Measurements from ENCODE around the gene CACNA2D3.

The CACNA2D3 gene

DNA sequence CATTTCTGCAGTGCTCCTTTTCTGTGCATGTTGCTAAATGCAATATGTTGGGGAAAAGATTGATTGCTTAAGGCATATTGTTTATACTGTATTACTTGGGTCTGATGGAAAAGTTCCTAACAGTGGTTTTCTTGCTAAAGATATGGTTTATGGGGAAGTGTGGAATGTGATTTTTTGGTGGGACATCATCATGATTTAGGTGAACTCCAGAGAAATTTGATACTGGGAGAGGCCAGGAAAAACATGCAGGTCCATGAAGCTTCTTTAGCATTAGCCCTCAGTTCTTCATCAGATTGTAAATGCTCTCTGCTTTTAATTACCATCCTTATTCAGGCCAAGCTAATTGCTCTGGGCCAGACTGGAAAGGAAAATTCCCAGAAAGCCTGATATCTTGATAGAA is 658.0 kb downstream of the CACNA2D3 start:
- no peak for DNase-seq

DNA sequence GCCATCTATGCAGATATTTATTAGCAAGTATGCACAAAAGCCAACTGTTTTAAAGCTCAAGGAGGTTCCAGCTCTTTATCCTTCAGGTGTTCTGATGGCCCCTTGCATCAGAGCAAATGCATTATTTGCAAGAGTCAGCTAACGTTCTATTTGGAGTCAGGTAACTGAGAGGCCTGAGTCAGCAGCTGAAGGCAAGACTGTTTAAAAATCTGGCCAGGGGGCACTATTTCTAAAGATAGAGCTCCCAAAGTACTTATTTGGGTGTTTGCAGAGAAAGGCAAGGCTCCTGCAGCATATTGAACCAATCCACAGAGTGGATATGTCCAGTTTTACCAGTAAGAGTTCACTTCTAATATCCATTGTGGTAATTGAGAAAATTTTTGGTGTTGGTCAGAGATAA is 659.4 kb downstream of the CACNA2D3 start:
- DNase-seq: no peak

DNA sequence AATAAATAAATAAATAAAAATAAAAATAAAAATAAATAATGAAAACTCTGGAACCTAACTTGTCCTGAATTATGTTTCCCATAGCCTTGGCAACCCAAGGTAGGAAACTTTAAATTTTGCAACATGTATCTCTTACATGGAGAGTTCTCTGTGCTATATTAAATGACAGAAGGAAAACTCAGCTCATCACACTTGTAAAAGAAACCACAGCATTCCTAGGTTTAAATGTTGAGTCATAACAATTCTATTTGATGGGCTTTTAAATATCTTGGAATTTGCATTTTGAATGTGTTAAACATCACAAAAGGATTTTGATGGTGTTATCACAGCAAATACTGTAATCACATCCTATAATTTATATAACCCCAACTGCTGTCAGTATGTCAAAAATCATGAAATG is 661.3 kb downstream of the CACNA2D3 start:
- no peak for DNase-seq

DNA sequence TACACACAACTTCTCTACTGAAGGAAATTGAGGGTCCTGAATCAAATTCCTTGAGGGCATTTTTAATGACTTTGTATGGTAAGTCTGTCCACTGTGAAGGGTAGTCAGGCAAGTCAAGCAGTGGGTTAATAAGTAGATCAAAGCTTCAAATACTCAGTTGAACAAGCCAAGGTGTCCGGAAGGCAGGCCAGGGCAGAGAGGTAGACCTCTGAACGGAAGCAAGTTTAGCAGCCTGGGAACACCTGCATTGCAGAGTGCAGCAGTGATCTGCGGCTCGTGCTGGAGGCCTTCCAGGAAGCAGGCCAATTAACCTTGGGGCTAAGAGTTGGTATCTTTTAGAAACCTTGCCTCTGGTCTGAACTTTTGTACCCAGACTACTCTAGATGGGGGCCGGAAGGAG is 661.7 kb downstream of the CACNA2D3 start:
- DNase-seq: no peak

DNA sequence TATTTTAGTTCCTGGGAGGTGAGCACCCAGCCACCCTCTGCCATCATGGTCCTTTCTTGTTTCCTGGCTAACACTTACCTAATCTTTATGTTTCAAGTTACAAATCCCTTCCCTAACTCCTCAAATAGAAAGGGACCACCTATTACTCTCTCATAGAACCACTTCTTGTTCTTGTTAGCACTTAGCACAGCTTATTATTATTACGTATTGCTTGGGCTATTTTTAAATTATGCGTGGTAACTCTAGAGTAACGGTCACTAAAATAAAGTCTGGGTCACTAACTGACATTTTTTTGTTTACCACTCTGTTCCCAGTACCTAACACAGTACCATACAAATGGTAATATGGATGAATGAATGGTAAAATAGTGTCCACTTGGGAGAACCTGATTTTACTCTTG is 663.6 kb downstream of the CACNA2D3 start:
- no peak for DNase-seq

DNA sequence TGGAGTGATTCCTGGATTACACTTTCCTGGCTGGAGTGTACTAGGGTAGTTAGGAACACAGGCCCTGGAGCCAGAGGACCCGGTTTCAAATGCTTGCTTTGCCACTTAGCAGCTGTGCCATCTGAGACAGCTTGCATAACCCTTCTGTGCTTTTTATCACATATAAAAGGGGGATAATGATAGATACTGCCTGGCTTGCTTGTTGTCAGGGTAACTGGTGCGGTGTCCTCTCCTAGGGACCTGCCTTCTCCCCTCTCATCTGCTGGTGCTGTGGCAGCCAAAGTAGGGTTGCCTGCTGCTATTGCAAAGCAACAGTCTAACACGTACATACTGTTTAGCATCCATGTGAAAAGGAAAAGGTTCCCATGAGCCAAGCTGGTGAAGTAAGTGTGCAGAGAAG is 667.7 kb downstream of the CACNA2D3 start:
- DNase-seq: no peak

DNA sequence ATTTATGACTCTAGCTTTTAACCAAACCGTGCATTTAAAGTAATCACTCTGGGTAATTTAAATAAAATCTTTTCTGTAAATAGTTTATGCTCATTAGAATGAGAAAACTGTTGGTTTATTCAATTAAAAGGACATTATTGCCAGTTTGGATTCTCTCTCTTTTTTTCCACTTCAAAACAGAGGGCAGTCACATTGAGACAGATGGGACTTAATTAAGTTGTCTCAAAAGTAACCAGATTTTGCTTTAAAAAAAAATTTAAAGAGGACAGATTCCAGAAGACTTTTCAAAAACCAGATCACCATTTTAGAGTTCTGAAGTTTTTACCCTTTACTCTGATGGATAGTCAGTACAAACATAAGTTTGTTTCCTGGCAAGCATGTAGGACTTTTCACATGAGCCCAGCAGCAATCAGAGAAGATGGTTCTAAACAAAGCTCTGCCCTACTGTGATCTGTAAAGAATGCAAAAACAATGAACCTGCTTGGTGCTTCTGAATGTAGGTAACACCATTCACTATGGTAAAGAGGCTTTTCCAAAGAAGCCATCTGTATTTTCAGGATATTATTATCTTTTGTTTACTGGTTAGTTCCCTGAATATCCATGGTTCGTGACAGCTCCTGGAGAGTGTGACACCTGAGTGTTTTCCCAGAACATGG is 669.3 kb downstream of the CACNA2D3 start:
- DNase-seq: no peak

DNA sequence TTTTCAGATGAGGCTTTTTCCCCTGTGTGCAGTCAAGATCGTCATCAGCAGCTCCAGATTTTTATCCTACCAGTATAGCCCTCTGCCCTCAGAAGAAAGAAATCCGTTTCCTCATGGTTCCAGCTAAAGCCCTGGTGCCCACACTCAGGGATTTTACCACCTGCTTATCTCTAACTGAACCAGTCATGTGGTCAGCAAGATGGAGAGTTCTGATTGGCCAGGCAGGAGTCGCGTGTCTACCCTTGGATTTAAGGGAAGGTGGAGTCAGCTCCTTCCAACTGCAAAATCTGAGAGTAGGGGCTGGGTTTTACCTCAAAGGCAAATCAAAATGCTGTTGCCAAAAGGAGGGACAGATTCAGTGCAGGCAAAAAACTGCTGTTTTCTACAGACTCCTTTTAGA is 670.2 kb downstream of the CACNA2D3 start:
- DNase-seq: no peak

DNA sequence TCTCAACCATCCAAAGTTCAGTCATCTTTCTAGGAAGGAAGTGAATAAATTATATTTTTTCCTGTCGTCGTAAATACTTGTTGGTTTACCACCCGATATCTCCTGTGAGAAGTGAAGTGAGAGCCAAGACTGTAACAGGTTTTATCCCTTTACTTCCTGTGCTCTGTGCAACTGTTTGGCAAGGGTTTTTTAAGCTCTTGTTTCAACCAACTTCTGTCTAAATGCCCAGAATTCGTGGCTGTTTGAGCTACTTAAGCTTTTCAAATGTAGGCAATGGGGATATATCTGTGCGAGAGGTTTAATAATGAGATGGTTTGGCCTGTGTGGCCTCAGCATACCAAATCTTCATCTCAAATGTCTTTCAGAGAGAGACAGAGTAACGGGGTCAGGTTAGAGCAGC is 670.8 kb downstream of the CACNA2D3 start:
- DNase-seq: no peak

DNA sequence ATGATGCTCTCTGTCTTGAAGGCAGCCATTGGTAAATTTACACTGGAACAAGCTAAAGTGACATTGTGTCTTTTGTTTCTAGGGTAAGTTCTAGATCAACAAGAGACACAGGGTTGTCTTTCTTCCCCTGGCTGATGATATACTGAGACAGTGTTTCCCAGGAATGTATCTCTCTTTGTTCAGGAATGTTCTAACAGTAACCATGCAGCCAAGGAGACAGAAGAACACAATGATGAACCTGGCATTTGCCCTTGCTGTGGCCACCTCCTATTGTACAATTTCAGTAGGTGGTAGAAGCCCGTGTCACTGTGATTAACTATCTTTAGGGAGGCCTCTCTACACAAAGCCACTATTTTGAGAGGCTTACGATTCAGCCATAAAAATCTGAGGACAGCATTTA is 674.8 kb downstream of the CACNA2D3 start:
- DNase-seq: no peak

DNA sequence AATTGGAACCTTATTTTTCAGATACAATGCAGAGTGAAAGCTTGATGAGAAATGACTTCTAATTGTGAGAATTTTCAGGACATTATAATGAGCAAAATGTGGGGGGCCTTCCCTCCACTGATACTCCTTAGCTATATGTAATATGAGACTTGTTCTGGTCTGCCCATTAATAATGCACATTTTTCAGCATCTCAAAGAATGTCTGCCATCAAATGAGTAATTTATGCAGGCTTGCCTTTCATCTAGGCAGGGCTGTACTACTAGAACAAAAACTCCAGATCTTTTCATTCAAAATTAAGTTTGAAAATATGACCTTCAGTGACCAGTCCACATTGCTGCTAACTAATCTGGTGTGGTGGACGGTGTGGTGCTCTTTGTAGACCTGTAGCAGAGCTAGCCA is 678.1 kb downstream of the CACNA2D3 start:
- DNase-seq: no peak

DNA sequence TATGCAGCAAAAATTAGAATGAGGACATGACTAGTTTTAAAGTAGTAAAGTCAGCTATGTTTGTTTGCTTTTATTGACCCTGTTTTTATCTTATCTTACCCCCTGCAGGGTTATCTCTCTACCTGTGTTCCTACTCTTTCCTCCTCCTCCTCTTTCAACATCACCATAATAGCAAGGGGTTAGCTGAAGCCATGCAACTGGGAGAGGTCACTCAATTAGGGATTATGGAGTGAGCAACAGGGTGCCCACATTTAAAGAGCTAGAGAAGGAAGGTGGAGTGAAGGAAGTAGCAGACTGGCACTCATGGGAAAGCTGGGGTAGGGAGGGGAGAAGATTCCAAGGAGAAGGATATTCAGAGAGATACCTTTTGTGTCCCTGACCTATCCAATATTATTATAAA is 679.6 kb downstream of the CACNA2D3 start:
- DNase-seq: no peak

DNA sequence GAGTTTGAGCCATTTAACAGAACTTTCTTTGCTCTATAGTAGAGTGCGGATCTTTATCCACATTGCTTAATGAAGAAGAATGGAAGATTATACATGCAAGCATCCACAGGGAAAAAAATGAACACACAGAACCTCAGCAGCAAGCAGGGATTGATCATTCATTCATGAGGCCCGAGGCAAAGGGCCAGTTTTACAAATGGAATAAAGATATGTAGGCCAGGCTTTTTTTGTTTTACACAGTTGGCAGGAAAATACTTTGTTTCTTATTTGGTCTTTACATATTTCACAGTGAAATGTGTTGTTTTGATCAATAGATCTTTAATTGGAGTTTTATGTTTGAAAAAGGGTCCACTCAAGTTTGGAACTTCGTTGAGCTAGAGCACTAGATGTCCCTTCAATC is 688.0 kb downstream of the CACNA2D3 start:
- DNase-seq: no peak

DNA sequence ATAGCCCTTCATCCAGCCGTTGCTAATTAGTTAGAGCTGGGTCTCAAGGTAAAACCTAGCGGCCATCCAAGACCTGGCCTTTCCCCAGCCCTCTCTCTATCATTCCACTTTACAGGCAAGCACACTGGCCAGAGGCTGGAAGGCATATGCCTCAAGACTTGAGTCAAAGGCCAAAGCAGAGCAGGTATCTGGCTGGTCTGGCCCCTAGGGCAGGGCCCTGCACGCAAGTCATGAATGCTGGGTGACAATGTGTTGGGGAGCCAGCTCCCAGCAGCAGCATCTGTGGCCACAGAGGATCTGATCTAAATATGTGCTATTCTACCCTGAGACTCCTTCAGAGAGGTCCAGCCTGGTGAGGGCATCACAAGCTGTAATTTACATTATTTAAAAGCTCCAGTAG is 691.9 kb downstream of the CACNA2D3 start:
- no peak for DNase-seq

DNA sequence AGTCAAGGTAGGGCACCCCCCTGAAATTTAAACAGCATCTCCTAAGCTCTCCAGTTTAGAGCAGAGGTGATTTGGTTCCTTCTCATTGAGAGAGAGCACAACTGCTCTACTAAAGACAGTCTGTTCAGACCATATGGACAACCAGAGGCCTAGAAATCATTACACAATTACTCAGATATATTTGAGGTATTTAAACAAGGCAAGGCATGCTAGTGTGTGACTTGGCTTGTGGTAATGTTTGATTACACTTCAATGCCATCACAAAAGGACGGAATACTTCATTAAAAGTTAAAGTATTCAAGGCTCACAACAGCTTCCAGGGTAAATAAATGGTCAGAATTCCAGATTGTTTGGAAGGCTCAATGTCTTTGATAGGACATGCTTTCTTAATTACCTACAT is 695.3 kb downstream of the CACNA2D3 start:
- no peak for DNase-seq

DNA sequence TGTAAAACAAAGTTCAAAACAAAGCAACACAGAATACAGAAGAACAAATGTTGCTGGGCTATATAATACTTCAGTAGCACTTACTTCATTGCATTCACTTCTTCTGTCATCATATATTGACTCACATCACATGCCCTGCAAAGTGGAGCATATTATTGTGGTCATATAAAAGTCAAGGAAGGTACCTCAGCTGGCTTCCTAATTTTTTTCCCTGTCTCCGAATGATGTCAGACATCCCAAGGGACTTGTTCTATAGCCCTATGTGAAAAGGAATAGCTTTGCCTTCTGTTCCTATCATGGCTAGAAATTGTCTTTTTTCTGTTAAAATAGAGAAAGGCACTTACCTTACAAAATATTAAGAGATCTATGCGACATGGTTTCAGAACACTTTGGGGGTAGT is 696.1 kb downstream of the CACNA2D3 start:
- no peak for DNase-seq

DNA sequence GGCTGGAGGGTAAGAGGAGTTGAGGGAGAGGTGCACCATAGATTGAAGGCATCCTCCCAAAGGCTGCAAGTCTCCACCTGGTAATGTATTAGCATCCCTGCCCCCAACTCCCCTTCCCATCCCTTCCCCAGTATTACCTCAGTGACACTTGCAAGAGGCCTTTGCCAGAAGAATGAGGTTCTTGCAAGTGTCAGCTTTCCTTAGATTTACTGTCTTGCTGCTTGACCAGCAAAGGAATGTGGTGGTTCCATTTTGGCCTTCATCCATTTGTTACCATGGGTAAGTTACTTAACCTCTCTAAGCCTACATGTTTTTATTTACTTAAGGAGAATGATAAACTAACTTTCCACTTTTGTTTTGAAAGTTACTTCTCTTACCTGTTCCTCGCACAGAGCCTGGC is 696.6 kb downstream of the CACNA2D3 start:
- DNase-seq: no peak

DNA sequence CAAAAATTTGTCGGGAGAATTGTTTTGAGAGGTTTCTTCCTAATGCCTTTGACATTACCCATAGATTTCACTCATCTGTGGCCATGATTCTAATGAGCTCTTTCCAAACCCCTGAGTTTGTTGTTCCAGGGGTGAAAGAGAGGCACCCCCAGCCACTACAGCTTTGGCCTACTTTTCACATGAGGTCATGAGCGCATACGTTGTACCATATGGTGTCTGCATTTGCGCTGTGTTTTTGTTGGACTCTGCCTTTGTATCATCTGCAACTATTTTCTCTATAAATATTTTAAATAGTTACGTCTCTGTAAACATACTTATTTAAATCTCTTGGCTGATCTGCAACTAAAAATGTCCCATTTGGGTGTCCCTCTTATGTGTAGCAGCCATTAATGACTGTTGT is 697.6 kb downstream of the CACNA2D3 start:
- no peak for DNase-seq

DNA sequence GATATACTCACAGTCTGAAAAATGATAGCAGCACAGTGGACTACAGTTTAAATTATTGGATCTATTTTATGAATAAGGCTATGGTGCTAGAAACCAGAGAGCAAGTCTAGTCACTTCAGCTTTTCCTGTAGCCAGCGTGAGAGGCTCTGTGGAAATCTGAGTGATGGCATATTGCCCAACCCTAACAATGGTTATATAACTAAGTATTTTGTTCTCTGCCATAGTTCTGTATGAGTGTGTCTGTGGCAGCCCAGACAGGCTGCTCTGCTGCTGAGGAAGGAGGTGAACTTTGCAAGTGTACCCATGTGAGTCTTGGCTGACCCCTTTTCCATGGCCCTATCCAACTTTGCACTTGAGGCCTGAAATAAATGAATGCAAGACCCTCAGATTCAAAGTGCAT is 699.9 kb downstream of the CACNA2D3 start:
- DNase-seq: no peak

DNA sequence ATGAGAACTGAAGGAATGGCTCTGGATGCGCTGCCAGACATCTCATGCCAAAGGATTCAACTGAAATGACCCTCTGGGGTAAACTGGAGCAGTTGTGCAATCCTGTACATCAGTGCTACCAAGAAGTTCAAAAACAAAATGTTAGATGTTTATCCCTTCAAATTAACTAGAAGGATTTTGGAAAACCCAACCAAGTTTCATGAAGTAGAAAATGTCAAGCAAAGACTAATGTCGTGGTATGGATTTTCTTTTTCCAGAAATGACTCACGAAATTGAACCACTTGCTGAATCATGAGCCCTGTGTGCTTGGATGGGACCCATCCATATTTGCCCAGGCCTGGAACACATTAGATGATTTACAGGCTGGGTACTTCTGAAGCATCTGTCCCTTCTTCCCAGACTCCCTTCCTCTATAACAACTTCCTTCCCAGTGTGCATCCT is 703.9 kb downstream of the CACNA2D3 start:
- no peak for DNase-seq

DNA sequence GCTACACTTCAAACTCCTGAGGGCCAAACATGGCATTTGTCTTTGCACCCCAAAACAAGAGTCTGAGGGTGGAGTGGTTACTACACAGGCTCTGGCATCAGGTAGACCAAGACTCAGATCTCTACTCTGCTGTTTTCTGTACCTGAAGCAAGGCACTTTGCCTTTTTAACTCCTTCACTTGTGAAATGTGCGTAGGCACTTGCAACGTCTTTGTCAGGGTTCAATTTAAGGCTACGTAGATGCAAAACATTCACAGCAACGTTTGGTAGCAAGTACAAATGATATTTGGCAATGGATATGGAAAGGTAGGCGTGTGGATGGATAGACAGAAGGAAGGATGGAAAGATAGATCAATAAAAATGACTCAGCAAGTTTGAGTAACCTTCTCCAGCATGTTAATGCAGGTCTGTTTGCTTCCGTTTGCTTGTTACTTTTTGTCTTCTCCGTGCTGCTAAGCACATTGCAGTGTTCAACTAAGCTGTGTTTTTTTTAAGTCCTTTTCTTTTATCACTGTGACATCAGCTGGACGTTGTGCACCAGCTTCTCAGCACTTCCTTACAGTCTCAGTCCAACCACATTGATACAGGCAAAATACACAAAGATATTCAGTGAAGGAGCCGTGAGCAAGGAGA is 704.8 kb downstream of the CACNA2D3 start:
- no peak for DNase-seq

DNA sequence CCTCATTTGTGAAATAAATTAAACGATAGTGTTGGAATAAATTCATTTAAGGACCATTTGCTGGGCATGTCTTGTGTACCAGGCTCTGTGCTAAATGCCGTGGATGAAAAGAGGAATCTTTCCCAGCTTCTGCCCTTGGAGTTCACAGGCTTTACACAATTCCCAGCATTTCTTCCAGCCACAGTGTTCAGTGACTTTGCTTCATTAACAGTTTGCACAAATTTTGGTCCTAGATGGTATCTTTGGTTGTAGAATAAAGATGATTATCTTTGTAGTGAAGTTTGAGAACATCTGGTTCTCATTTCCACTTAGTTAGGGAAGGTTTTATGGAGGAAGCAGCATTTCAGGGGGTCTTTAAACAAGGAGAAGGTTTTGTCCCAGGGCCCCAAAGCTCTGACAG is 705.4 kb downstream of the CACNA2D3 start:
- DNase-seq: no peak

DNA sequence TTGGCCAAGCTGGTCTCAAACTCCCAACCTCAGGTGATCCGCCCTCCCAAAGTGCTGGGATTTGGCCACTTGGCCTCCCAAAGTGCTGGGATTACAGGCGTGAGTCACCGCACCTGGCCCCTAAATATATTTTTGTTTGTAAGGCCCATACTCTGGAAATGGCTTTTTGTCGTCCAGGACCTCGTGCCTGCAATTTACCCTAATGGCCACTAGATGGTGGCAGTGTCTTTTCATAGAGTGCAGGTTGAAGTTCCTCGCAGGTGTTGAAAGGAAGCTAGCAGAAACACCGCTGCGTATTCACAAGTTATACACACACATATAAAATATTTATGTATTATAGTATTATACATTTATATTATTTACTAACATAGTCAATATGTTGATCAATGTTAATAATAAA is 708.3 kb downstream of the CACNA2D3 start:
- no peak for DNase-seq

DNA sequence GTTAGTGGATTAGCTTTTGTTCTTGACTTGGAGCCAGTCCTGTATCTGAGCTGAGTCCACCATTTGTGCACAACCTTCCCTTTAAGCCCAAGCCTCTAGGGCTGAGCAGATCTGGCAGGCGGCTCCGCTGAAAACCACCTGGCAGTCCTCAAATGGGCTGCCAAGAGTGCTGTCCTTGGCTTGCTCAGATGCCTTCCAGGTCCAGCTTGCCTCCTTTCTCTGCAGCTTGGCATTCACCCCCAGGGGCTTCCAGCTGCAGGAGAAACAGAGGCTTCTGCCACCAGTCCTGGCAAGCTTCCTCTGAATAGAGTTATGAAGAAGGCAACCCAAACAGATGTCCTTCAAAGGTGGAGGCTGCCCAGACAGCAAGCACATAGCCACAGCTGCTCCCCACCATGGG is 708.8 kb downstream of the CACNA2D3 start:
- no peak for DNase-seq

DNA sequence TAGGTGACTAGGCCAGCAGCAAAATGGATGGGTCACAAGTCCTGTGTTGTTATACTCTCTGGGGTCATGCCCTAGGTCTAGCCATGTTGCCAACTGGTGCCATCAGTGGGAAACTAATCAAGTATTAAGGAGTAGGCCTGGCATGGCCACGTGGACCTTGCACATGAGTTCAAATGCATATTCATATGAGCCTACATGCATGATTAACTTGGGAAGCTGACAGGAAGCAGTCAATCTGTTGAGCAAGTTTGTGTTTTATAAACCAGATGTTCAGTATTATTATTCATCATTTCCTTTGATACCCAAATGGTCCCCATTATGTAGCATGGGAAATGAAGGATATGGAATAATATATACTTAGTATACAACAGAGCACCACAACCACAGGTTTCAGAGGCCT is 710.5 kb downstream of the CACNA2D3 start:
- no peak for DNase-seq
